Measurements from ENCODE around the gene MAP3K5.
"Not testable (repeated sequence)": the region's sequence is repeated elsewhere in the genome, so short reads cannot be mapped to it uniquely, and the experiment has no call there.

The MAP3K5 gene

DNA sequence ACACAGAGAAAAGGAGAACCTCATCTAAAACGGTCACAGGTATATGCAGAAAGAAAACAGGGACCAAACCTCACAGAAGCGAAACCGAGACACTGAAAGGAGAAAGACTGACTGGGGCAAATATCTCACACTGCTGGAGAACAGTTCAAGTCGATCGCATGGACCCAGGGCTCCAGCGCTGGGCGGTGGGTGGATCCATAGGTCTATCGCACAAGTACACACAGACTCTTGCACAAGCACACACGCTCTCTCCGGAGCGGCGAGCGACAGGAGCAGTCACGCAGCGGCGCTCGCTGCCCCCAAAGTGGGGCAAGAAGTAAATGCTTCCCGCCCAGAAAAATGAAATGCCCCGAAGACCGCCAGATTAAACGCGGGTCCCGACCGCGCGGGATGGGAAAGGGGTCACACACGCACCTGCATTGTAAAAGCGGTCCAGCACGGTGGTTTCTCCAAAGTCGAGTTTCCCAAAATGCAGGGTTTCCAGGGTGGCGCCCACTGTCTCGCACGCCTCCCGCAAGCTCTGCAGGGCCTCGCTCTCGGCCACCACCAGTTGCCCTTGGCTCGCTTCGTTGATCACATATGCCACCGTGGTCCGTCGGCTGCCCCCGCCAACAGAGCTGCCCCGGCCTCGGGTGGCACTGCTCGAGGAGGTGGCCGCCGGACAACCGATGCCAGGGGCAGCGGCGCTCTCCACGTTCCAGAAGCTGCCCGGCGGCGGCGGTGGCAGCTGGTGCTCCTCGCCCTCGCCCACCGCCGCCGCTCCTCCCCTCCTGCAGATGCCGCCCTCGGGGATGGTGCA, 782 bp downstream of the MAP3K5 start:
- peak; percentile 59 for DNase-seq (ENCODE audit: low spot score)

DNA sequence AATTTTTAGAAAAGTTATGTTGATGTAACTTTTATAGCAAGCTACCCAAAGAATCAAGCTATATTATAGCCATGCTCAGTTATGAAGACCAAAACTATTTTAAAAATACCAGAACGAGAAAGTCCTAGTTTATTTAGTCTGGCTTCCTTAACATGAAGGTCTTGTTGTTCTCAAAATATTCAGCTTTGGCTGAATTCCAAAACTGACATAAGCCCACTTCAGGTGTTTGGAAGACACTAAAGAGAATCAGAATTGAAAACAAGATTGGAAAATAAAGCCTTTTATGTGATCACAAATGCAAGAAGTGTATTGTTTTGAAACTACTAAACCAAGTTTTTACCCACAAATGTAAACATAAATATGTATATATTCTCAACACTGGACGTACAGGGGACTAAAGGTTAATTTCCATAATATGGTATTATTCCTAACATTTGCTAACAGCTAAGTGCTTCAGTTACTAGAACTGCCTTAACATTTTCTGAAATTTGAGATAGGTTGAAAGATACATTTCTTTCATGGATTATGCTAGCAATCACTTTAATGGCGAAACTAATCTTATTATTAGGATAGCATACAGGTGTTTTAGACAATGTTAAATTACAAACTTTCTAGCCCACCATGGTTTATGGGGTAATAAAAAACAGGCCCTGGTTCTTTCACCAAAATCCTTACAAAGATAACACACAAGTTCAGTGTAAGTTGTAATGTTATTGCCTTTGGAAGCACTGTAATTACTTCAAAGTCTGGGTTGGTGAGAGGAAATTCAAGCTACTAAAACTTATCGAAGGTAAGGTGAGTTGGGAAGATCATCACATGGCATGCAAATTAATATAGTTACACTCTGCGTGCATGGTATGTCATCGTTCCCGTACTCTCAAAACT, 1.6 kb downstream of the MAP3K5 start:
- DNase-seq (ENCODE audit: low spot score): no peak

DNA sequence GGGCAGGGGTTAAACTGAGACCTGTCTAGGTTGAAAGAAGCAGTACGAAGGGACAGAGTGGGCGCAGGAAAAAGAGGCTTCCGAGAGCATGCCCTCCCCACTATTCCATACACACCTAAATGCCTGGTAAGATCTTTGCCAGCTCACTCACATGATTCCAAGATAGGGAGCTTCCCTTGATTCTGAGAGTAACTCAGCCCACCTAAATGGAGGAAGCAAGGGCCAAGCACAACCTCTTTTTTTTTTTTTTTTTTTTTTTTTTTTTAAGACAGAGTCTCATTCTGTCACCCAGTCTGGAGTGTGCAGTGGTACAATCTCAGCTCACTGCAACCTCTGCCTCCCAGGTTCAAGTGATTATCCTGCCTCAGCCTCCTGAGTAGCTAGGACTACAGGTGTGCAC, 2.8 kb downstream of the MAP3K5 start:
- DNase-seq (ENCODE audit: low spot score): not testable (repeated sequence)

DNA sequence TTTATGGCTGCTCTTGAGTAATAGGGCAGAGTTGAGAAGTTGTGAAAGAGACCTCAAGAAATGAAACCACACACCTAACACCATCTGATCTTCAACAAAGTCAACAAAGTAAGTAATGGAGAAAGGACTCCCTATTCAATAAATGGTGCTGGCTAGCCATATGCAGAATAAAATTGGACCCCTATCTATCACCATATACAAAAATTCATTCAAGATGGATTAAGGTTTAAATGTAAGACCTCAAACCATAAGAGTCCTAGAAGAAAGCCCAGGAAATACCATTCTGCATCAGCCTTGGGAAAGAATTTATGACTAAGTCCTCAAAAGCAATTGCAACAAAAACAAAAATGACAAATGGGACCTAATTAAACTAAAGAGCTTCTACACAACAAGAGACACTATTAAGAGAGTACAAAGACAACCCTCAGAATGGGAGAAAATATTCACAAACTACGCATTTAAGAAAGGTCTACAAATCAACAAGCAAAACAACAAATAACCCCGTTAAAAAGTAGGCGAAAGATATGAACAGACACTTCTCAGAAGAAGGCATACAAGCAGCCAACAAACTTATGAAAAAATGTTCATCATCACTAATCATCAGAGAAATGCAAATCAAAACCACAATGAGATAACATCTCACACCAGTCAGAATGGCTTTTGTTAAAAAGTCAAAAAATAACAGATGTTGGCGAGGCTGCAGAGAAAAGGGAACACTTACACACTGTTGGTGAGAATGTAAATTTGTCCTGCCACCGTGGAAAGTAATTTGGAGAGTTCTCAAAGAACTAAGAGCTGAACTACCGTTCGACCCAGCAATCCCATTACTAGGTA, 4.0 kb downstream of the MAP3K5 start:
- no peak for DNase-seq (ENCODE audit: low spot score)

DNA sequence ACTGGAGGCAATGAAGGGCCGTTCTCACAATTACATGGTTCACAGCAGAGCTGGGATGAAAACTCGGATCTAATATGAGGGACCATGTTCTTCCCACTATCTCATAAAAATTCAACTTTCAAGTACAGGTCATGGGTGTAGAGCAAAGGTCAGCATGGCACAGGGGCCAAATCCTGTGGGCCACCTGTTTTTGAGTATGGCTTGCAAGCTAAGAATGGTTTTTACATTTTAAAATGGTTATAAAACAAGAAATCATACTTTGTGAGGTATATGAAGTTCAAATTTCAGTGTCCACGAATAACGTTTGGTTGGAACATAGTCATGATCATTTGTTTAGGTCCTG, 4.6 kb downstream of the MAP3K5 start:
- DNase-seq (ENCODE audit: low spot score): no peak

DNA sequence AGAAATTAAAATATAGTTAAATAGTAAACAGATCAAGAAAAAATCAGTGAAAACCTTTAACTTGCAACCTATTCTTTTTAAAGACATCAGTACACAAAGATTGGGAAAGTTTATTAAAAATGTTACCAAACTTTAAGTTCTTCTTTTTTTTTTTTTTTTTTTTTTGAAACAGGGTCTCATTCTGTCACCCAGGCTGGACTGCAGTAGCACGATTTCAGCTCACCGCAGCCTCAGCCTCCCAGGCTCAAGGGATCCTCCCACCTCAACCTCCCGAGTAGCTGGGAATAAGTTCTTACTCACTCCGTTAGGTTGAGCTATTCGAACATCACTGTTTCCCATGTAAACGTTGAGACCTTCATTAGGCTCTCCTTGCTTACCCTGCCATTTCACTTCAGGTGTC, 5.6 kb downstream of the MAP3K5 start:
- DNase-seq (ENCODE audit: low spot score): no peak

DNA sequence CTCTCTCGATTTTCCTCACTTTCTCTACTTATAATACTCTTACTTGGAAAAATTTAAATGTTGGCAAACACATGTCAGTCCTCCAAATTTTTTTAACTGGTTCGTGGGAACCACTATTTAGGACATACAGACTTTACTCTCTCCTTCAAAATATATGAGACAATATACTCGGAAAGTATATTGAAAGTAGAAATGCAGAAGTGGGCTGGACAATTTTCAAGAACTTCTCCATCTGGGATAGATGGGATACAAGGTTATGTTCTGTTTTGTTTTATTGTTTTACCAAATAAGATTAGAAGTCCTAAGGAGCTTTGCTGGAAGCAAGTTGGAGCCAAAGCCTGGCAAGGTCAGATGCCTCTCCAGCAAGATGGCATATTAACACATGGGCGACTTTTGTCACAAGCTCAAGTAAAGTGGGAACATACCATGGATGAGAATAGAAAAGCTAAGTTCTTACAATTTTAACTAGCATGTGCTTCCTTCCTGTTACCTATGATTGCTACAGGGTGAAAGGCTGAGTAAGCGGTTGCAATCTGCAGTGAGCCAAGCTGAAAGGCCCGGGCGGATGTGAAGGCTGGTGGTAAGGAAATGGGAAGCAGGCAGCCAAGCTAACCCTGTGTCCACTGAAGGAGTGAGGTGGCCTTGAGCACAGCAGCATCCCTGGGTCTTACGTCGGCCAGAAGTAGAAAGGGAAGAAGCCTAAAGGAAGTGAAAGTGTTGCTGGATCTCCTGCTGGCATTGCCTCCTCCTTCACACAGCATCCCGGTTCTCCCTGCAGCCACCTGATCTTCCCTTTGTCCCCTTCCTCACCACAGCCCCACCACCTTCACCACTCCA, 7.1 kb downstream of the MAP3K5 start:
- DNase-seq (ENCODE audit: low spot score): no peak

DNA sequence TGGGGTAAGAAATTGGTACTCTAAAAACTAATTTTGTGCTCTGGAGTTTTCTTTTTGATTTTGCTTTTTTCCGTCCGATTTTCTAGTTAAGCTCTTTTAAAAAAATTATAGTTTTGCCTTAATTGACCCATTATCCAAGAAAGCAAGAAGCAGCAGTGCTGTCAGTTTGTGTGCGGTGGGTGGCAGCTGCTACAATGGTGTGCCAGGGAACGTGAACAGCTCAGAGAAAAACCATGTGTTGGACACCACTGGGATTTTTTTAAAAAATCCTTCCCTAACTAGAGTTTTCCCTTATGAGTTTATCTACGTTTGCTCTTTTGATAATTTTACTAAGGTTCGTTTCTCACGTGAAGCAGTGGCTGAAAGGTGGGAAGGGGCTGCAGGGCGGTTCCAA, 8.0 kb downstream of the MAP3K5 start:
- no peak for DNase-seq (ENCODE audit: low spot score)

DNA sequence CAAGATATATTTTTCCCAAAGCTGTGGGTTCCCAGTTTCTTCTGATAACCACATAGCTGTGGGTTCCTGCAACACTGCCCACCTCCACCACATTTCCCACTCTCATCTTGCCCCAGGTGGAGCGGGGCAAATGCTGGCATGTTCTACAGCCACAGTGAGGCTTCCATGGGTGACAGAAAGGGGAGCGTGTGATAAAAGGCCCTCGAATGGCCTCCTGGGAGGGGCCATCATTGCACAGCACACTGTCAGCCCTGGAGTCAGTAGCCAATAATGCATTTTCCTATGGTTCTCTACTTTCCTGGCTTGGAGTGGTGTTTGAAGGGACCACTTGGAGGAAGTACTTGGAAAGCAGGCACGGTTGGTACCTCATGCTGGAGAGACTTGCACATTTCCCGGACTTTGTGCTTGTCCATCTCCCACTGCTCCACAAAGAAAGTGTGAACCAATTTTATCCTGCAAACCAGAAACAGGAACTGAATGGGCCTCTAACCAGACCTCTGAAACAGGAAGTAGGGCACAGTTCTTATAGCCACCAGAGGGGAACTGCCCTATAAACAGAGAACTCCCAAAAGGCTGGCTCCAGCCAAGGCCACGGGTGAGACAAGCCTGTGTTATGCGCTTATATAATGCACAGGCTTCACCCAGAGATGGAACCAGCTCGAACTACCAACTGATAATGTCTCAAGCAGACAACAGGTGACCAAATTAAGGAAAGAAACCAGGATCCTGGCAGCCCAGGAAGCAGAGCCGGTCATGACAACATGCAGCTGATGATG, 8.6 kb downstream of the MAP3K5 start:
- no peak for DNase-seq (ENCODE audit: low spot score)

DNA sequence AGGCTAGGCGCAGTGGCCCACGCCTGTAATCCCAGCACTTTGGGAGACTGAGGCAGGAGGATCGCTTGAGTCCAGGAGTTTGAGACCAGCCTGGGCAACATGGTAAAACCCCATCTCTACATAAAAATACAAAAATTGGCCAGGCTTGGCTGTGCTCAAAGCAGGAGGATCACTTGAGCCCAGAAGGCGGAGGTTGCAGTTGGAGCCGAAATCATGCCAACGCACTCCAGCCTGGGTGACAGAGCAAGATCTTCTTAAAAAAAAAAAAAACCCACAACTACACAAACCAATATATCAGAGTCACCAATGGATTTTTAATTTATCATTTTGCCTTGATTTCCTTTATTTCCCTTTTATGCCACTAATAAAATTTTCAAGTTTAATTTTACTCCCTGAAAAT, 9.3 kb downstream of the MAP3K5 start:
- DNase-seq (ENCODE audit: low spot score): no peak

DNA sequence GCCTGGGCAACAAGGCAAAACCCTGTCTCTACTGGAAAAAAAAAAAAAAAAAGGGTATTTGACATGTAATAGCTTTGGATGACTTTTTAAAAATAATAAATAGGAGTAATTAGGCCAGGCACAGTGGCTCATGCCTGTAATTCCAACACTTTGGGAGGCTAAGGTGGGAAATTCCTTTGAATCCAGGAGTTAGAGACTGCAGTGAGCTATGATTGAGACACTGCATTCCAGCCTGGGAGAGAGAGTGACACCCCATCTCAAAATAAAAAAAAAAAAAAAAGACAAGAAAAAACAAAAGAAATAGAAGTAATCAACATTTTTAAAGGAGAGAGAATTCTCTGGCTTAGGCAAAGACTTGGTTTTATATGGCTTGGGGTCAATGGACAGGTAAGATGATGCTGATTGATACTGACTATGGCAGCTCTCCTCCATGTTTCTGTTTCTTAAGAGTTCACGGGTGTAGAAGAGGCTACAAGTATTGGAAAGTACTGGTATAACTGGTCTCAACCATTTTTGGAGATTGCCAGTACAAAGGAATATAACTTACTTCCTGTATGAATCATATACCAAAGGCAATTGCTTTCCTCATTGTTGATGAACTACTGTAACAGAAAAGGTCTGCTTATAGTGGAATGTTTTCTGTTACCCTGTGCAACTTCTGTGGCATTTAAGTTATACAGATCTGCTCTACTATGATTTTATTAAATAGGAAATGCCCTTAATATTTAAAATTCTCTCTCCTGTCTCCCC, 10.1 kb downstream of the MAP3K5 start:
- DNase-seq (ENCODE audit: low spot score): peak; percentile 7

DNA sequence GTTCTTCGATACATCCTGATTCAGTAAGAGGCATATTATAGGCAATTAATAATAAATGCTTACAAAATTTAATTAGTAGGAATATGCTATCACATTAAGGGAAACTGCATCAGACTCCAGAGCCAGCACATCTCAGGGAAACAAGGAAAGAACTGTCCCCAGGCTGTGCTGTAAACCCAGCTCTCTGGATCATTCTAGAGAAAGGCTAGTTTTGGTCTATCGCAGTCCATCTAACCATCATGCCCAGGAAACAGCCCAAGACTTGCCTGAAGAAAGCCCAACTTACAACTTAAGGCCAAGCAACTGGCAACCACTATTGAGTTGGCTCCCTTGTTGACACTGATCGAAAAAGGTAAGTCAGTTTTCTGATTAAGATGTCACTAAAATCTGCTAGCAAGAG, 11.3 kb downstream of the MAP3K5 start:
- DNase-seq (ENCODE audit: low spot score): no peak

DNA sequence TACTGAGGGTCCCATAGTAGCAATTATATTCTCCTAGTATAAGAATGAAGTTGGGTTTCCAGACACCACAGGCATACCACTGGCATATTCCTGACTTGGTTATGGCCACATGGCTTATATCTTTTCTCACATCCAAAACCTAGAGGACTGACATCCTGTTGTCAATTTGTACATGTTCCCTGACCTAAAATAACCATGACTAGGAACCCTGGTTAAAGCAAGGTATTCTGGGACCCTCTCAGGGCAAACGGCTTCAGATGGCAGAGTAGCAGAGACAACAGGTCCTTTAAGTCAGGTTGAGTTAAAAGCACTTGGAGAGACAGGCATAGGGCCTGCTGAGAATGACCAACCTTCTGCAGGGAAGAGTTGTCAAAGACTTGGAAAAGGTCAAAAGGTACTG, 12.6 kb downstream of the MAP3K5 start:
- DNase-seq (ENCODE audit: low spot score): no peak

DNA sequence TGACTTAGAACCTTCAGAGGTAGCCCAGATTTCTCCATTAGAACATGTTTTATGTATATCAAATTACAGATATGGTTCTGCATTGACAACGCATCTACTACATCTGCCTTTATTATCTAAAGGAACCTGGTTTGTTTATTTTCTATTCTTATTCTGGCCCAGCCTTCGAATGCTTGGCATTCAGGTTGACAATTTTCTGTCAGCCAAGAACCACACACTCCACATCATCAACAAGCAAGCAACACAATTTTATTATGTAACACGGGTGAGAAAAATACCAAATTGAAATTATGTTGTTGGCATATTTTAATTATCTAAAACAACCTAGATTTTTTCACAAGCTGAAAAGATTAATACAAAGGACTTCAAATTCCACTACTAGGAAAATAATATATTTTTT, 14.6 kb downstream of the MAP3K5 start:
- no peak for DNase-seq (ENCODE audit: low spot score)

DNA sequence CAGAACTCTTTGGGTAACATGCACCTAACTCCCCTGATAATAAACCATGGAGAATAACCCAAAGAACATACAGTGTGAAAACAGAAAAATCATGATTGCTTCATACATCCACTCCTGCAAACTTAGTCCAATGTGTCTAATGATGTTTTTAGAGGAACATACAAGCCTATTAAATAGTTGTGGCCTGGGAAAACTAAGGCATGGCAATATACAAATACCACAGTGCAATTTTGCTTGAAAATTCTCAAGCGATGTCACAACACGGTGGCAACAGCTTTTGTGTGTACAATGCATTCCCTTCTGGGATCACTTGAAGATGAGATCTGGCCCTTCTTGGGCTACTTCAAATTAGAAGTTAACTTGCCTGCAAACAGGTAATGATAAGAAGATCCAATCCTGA, 16.7 kb downstream of the MAP3K5 start:
- no peak for DNase-seq (ENCODE audit: low spot score)

DNA sequence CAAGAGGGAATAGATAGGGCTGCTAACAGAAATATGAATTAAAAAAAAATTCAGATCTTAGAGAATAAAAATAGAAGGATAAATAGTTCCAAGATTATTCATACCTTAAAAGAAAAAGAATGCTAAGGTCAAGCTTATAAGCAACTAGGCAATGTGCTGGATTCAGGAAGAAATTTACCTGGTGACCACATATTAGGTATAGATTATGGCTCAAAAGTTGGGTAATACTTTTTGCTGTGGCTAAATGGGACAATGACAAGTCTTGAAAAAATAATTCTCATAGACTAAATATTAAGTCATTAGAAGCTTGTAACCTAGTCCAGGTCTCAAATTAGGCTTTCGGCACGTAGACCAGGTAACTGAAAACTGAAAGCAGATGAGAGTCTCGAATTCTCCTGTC, 17.2 kb downstream of the MAP3K5 start:
- DNase-seq (ENCODE audit: low spot score): no peak

DNA sequence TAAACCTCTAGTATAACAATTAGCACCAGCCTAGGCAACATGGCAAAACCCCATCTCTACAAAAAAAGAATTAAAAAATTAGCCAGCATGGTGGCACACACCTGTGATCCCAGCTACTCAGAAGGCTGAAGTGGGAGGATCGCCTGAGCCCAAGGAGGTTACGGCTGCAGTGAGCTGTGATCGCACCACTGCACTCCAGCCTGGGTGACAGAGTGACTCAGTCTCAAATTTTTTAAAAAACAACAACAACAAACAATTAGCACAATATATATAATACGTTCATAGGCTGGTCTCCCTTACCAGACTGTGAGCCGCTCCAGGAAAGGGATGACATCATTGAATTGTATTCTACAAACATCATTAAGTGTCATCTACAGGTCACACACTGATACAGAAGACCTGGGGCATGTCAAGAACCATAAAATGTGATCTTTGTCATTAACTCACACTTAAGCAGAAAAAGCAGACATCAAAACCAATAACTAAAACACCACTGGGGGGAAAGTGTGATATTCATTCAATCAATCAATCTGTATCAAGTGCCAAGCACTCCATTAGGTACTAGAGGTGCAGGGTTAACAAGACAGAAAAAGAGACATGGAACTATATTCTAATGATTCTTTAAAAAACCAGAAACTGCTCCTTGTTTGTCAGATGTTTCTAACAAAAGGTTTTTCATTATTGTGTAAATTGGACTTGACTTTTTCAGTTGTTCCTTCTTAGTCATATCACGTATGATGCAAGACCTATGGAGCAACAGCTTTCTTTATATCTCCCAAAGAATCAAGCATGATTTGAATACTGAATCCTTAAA, 17.8 kb downstream of the MAP3K5 start:
- DNase-seq (ENCODE audit: low spot score): no peak

DNA sequence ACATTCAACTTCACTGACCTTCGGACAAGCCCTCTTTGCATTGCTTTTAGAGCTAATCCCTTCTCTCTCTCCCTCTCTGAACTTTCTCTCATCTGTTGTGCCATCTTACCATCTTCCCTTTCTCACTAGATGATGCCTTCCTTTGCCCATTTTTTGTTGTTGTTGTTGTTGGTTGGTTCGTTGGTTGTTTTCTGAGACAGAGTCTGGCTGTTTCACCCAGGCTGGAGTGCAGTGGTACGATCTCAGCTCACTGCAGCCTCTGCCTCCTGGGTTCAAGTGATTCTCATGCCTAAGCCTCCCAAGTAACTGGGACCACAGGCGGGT, 18.8 kb downstream of the MAP3K5 start:
- no peak for DNase-seq (ENCODE audit: low spot score)

DNA sequence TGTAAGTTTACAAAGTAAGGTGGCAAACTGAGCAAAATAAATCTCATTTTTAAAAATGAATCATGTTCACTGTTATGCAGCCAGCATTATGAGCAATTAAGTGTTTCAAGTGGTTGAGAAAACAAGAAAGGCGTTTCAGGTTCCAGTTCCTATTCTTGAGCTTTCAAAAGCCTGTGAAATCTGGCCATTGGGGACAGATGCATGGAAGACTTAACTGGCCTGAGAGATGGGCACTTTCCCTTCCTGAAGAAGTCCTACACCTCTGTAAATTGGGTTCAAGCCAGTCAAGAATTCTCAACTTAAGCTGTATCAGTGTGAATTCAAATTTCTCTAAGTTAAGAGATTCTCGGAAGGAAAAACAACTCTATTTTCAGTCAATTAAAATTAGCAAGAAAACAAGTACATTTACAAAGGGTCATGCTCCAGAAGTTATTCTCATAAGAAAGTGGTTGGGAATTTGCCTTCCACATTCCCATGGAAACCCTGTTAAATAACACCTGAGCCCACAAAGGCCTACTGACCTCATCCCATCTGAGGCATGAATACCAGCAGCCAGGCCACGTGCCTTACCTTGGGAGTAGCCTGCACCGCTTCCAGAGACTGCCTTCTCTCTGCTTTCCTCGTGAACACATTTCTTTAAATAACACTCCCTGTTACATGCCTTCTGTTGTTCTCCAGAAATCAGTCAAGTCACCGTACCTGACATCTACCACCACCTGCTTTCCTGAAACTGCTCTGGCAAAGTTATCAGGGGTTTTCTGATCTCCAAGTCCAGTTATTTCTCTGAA, 19.4 kb downstream of the MAP3K5 start:
- no peak for DNase-seq (ENCODE audit: low spot score)
